D721Med (cell line): ENCODE measurements around the gene LCP1.

Experiments used
- DNase-seq: peaks from one replicate; pipeline ENCODE4 v3.0.0; 2011; ENCODE audit warnings: low spot score; ENCODE audit not compliant: insufficient read length
- FAIRE-seq: peaks from 2 replicates; lab custom pipeline; 2011; peaks lifted over from hg19 to GRCh38; lab: Jason Lieb, UNC
- CTCF ChIP-seq: IDR thresholded peaks from 2 replicates; pipeline ENCODE4 v1.5.1; 2012; ENCODE audit warnings: mild to moderate bottlenecking, control low read depth; ENCODE audit not compliant: insufficient read depth; ENCODE audit errors: missing control alignments

The LCP1 gene

GRCh38 chr13:46121597-46122163, 60.3 kb downstream of the LCP1 start:
- DNase-seq (no peak), FAIRE-seq (no peak)
- TF ChIP-seq CTCF, result no peak

DNA sequence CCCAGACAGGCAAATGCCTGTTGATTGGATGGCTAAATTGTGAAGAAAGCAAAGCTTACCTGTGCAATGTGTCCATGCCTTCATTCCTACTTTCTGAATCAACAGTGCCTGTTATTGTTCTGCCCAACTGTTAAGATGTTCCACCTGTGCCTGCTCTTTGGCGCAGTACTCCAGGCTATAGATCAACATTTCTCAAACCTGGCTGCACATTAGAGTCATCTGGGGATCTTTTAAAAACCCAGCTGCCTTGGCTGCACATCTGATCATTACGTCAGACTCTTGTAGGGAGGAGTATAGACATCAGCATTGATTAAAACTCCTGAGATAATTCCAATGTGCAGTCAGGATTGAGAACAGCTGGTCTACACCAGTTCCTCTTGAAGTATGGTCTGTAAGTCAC, 60.9 kb downstream of the LCP1 start:
- DNase-seq, result no peak
- no peak for FAIRE-seq
- no peak for TF ChIP-seq CTCF

DNA sequence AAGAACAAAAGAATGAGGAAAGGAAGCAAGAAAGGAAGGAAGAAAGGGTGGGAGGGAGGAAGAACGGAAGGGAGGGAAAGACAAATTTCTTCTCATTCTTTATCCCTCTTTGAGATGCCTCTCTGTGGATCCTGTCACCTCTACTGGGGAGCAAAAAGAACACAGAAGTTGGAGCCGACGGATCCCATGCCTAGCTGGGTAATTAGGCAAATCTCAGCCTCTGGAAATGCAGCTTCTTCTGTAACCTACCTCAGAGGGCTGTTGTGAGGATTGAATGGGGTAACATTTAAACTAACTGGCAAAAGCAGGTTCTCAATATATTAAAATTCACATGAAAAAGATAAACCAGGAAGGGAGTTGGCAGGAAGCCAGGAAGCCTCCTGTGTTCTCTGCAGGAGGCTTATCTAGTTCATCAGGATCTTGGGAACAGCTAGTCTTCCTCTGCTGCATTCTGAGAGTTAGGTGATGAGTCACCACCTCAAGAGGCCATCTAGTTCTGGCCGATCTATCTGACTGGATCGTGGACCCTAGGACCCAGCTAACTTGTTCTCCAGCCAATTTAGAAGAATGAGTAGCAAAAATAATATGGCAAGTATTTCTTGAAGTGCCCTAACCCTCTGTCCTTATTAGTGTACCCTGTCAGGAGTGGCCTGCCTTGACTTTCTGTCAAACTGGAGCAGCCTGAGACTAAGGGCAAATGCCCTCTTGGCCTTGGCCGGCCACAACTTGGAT, 61.9 kb downstream of the LCP1 start:
- TF ChIP-seq CTCF, result no peak
- DNase-seq, result no peak
- FAIRE-seq, result no peak

DNA sequence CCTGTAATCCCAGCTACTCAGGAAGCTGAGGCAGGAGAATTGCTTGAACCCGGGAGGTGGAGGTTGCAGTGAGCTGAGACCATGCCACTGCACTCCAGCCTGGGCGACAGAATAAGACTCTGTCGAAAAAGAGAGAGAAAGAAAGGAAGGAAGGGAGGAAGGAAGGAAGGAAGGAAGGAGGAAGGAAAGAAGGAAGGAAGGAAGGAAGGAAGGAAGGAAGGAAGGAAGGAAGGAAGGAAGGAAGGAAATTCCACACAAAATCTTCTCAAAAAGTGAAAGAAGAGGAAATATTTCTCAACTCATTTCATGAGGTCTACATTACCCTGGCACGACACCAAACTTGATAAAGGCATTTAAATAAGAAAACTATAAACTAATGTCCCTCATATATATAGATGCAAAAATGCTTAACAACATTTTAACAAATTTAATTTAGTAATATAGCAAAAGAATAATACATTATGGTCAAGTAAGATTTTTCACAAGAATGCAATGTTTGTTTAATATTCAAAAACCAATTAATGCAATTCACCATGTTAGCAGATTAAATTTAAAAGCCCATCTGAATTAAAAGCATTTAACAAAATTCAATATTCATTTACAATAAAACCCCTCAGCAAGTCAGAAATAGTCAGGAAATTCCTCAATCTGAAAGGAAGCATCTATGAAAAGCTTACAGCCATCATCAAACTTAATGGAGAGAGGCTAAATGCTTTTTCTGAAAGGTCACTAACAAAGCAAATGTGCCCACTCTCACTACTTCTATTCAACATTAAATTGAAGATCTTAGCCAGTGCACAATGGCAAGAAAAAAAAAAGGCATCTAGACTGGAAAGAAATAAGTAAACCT, 65.1 kb downstream of the LCP1 start:
- no peak for FAIRE-seq
- no peak for TF ChIP-seq CTCF

DNA sequence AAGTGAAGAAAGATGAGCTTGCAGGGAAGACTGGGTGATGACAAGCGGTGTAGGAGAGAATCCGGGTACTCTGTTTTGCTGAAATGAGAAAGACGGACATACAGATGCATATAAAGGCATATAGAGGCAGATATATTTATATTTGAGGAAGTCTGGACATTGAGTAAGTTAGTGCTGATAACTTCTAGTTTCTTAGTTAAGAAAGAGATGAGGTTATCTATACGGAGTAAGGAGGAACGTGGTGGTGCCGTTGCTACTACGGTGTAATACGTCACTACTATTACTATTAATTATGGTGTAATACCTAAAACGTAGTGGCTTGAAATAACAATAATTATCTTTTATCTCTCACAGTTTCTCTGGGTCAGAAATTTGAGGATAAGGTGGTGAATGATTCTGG, 67.4 kb downstream of the LCP1 start:
- no peak for TF ChIP-seq CTCF
- DNase-seq (no peak), FAIRE-seq (no peak)

More for the DNA sequence above, 65.1 kb downstream of the LCP1 start:
- no peak for DNase-seq

DNA sequence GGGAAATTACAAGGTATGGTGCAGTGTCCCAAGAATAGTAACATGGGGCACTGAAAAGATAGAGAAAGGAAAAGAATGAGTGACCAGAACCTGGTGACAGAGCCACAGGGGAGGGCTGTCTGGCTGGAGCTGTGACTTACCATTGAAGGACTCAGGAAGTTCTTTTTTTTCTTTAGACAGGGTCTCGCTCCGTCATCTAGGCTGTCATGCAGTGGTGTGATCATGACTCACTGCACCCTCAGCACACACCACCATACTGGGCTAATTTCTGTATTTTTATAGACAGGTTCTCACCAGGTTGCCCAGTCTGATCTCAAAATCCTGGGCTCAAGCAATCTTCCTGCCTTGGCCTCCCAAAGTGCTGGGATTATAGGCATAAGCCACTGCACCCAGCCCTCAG, 68.4 kb downstream of the LCP1 start:
- DNase-seq, result no peak
- TF ChIP-seq CTCF, result no peak
- no peak for FAIRE-seq

GRCh38 chr13:46111151-46111550, 70.8 kb downstream of the LCP1 start:
- TF ChIP-seq CTCF, result no peak
- no peak for FAIRE-seq
- no peak for DNase-seq
